Measurements from ENCODE around the gene ESYT3. TPM values are rescaled to one million over a fixed set of nuclear protein-coding genes. Genes with fewer than 3 reads are reported as not detected.

Gene ESYT3
- total and polyA plus RNA-seq, 2 donors (not counting 1 experiment from before 2014, with no cell fraction given) = 0.17 TPM; not detected in 1

DNA sequence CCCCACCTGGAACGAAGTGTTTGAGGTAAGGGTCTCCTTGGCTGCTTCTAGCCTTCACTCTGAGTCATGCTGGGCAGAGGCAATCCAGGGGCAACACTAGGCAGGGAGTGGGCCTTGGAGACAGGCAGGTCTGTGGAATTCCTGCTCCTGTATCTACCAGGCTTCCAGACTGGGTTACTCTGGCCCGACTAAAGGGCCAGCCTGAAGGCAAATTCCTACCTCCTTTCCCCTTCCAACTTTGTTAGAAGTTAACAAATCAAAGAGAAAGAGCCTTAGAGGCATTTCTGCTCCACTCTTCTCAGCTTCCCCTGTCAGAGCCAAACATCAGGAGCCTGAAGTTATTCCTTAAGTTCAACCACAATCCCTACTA lies 30.1 kb downstream of the ESYT3 start:
- no peak overlapping the region for H3K4me3 ChIP-seq (replicated peaks in 1 of 4; ENCODE audit: control extremely low read depth in 1 of 4, insufficient read depth in 1 of 4, low read depth in 3 of 4, low read length in 4 of 4)
- no peak overlapping the region for H3K9ac ChIP-seq (ENCODE audit: insufficient read depth, low read length)
- no peak overlapping the region for H2AFZ ChIP-seq (ENCODE audit: low read length)
- H3K9me3 ChIP-seq (ENCODE audit: control insufficient read depth, insufficient read depth, low read depth, low read length) = no peaks in the 10 kb centered on the region
- peaks cover 2% of the 10 kb centered on the region for H3K27me3 ChIP-seq (ENCODE audit: control insufficient read depth, insufficient read depth, low read length)
- DNase-seq (ENCODE audit: low read depth in 2 of 2) = no peak
- no peaks in the 10 kb centered on the region for H3K36me3 ChIP-seq (ENCODE audit: control insufficient read depth, insufficient read depth, low read length)
- no peaks in the 10 kb centered on the region for H3K4me1 ChIP-seq (ENCODE audit: control insufficient read depth, extremely low read depth, insufficient read depth, low read length)
- no peak overlapping the region for H3K27ac ChIP-seq (ENCODE audit: insufficient read depth, low read length)
- no peaks in the 10 kb centered on the region for H3K79me2 ChIP-seq (ENCODE audit: control insufficient read depth, insufficient read depth, low read length)
- no peaks in the 10 kb centered on the region for H4K20me1 ChIP-seq (ENCODE audit: control insufficient read depth, extremely low read depth, insufficient read depth, low read length)
- no peak overlapping the region for H3K4me2 ChIP-seq (ENCODE audit: extremely low read depth, insufficient read depth, low read length)
- no peak for TF ChIP-seq EZH2 (IDR thresholded peaks at IDR 0.05; ENCODE audit: low read length, missing control alignments)

DNA sequence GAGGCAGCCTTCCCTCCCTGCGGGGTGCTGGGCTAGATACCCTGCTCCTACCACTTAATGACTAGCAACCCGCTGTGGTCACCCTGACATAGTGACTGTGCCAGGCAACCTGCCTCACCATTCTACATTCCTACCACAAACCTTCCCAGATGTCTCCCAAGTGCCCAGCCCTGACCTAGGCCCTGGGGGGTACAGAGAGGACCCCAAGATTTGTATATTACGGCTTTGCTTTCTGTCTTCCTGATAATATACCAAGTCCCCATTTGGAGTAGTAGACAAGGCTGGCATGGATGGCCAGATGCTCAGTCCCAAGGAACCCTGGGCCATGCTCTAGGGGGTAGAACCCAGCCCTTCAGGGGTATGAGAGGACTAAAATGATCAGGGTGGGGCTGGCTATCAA lies 31.0 kb downstream of the ESYT3 start:
- TF ChIP-seq, protein P1, sequence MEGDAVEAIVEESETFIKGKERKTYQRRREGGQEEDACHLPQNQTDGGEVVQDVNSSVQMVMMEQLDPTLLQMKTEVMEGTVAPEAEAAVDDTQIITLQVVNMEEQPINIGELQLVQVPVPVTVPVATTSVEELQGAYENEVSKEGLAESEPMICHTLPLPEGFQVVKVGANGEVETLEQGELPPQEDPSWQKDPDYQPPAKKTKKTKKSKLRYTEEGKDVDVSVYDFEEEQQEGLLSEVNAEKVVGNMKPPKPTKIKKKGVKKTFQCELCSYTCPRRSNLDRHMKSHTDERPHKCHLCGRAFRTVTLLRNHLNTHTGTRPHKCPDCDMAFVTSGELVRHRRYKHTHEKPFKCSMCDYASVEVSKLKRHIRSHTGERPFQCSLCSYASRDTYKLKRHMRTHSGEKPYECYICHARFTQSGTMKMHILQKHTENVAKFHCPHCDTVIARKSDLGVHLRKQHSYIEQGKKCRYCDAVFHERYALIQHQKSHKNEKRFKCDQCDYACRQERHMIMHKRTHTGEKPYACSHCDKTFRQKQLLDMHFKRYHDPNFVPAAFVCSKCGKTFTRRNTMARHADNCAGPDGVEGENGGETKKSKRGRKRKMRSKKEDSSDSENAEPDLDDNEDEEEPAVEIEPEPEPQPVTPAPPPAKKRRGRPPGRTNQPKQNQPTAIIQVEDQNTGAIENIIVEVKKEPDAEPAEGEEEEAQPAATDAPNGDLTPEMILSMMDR (conservative IDR thresholded peaks at IDR 0.05 in 1 of 2, IDR thresholded peaks at IDR 0.05 in 1 of 2; ENCODE audit: low read depth in 1 of 2, low read length in 2 of 2) = no peak
- no peak for TF ChIP-seq EZH2 (IDR thresholded peaks at IDR 0.05; ENCODE audit: low read length, missing control alignments)
- no peaks in the 10 kb centered on the region for H3K4me1 ChIP-seq (ENCODE audit: control insufficient read depth, extremely low read depth, insufficient read depth, low read length)
- no peak for DNase-seq (ENCODE audit: low read depth in 2 of 2)

DNA sequence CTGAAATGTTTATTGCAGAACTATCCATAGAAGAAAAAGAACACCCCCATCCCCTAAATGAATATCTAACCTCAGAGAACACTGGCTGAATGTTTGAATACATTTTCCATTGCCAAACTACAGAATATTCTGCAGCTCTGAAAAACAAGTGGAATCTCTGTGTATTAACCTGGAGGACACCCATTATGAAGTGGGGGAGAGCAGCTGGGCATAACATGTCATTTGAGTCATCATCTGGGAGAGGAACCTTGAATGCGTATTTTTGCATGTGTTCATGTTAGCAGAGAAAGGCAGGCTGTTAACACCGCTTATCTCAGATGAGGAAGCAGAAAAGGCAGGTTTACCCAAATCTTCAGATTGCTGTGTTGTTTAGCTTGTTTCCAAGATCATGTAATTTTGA lies 31.5 kb downstream of the ESYT3 start:
- Histone ChIP-seq H3K4me2 (ENCODE audit: extremely low read depth, insufficient read depth, low read length) (no peak overlapping the region), H3K4me3 (replicated peaks in 1 of 4; ENCODE audit: control extremely low read depth in 1 of 4, insufficient read depth in 1 of 4, low read depth in 3 of 4, low read length in 4 of 4) (no peak overlapping the region), H3K9ac (ENCODE audit: insufficient read depth, low read length) (no peak overlapping the region), H3K27me3 (ENCODE audit: control insufficient read depth, insufficient read depth, low read length) (peaks cover 2% of the 10 kb centered on the region), H3K36me3 (ENCODE audit: control insufficient read depth, insufficient read depth, low read length) (no peaks in the 10 kb centered on the region), H2AFZ (ENCODE audit: low read length) (no peak overlapping the region), H4K20me1 (ENCODE audit: control insufficient read depth, extremely low read depth, insufficient read depth, low read length) (no peaks in the 10 kb centered on the region), H3K4me1 (ENCODE audit: control insufficient read depth, extremely low read depth, insufficient read depth, low read length) (no peaks in the 10 kb centered on the region), H3K9me3 (ENCODE audit: control insufficient read depth, insufficient read depth, low read depth, low read length) (no peaks in the 10 kb centered on the region), H3K79me2 (ENCODE audit: control insufficient read depth, insufficient read depth, low read length) (no peaks in the 10 kb centered on the region), H3K27ac (ENCODE audit: insufficient read depth, low read length) (no peak overlapping the region)
- DNase-seq (ENCODE audit: low read depth in 2 of 2) = peak in 1 of 2 donors; percentile 65
- TF ChIP-seq, protein P1 (conservative IDR thresholded peaks at IDR 0.05 in 1 of 2, IDR thresholded peaks at IDR 0.05 in 1 of 2; ENCODE audit: low read depth in 1 of 2, low read length in 2 of 2) = no peak
- no peak for TF ChIP-seq EZH2 (IDR thresholded peaks at IDR 0.05; ENCODE audit: low read length, missing control alignments)

More for the DNA sequence above, 31.0 kb downstream of the ESYT3 start:
- no peak overlapping the region for H3K4me3 ChIP-seq (replicated peaks in 1 of 4; ENCODE audit: control extremely low read depth in 1 of 4, insufficient read depth in 1 of 4, low read depth in 3 of 4, low read length in 4 of 4)
- no peaks in the 10 kb centered on the region for H4K20me1 ChIP-seq (ENCODE audit: control insufficient read depth, extremely low read depth, insufficient read depth, low read length)
- H3K27me3 ChIP-seq (ENCODE audit: control insufficient read depth, insufficient read depth, low read length) = peaks cover 2% of the 10 kb centered on the region
- no peak overlapping the region for H3K9ac ChIP-seq (ENCODE audit: insufficient read depth, low read length)
- no peaks in the 10 kb centered on the region for H3K79me2 ChIP-seq (ENCODE audit: control insufficient read depth, insufficient read depth, low read length)
- no peak overlapping the region for H3K4me2 ChIP-seq (ENCODE audit: extremely low read depth, insufficient read depth, low read length)
- H3K9me3 ChIP-seq (ENCODE audit: control insufficient read depth, insufficient read depth, low read depth, low read length) = no peaks in the 10 kb centered on the region
- H3K36me3 ChIP-seq (ENCODE audit: control insufficient read depth, insufficient read depth, low read length) = no peaks in the 10 kb centered on the region
- H3K27ac ChIP-seq (ENCODE audit: insufficient read depth, low read length) = no peak overlapping the region
- no peak overlapping the region for H2AFZ ChIP-seq (ENCODE audit: low read length)

Data from fibroblast of lung (primary cell).